HepG2 (cell line): ENCODE results near the gene CALHM5. TPM values are rescaled to one million over a fixed set of nuclear protein-coding genes. Genes with fewer than 3 reads are reported as not detected.

Experiments
- ATAC-seq: fragments of 200-7000 bp; cut with Tn5 transposase; 3 replicates; pipeline ENCODE4 v1.9.1; 2020; ENCODE audit warnings: mild to moderate bottlenecking, moderate library complexity
- BruUV-seq: library from RNA; stranded (reverse); fragments of 400-500 nt; replicated peaks from 2 replicates; lab custom pipeline; 2021; lab: Mats Ljungman, UMichigan
- CTCF ChIA-PET: fragments of 300-600 bp; formaldehyde crosslinking; extraction: SDS; loops from one replicate; lab custom pipeline; 2021; ENCODE audit warnings: low total read pairs, inconsistent platforms, low intra/inter-chr PET ratio; lab: Yijun Ruan, JAX
- POLR2A ChIA-PET: fragments of 350-600 bp; sonication (Branson Sonifier 250); formaldehyde crosslinking; loops from one replicate; lab custom pipeline; 2020; ENCODE audit warnings: antibody characterized with exemption, inconsistent platforms; lab: Yijun Ruan, JAX
- DNase-seq: peaks from one replicate; pipeline ENCODE4 v3.0.0-alpha.2; 2015; ENCODE audit warnings: low spot score
- FAIRE-seq: peaks from 3 replicates; lab custom pipeline; 2011; peaks lifted over from hg19 to GRCh38; lab: Jason Lieb, UNC
- H2AFZ ChIP-seq: one replicate; pipeline ENCODE4 v1.6.1; 2011; ENCODE audit warnings: low read length, inconsistent platforms
- H3K27ac ChIP-seq: fragments of 300-600 bp; 3 replicates; pipeline ENCODE4 v1.8.0; 2011; ENCODE audit warnings: mixed run types, mild to moderate bottlenecking, mixed read lengths, low read length, inconsistent platforms; ENCODE audit not compliant: insufficient read depth; ENCODE audit errors: extremely low read length
- H3K27me3 ChIP-seq, 2 experiments: fragments of 200-600 bp in 1 of 2; 2 replicates in 1 of 2; 3 replicates in 1 of 2; pipeline versions ENCODE4 v1.6.0 to v1.8.0; 2011; ENCODE audit warnings: low read length in 2 of 2, mild to moderate bottlenecking in 2 of 2, moderate library complexity in 2 of 2, inconsistent platforms in 1 of 2; ENCODE audit not compliant: insufficient read depth in 2 of 2, control insufficient read depth in 1 of 2
- H3K36me3 ChIP-seq, 2 experiments: fragments of 200-600 bp in 1 of 2; replicated peaks in 1 of 2; 2 replicates in 1 of 2; 3 replicates in 1 of 2; pipeline versions ENCODE4 v1.5.1 to v1.8.0; 2011; ENCODE audit warnings: low read length in 2 of 2, inconsistent platforms in 1 of 2; ENCODE audit not compliant: insufficient read depth in 2 of 2, control insufficient read depth in 1 of 2
- H3K4me1 ChIP-seq: 2 replicates; pipeline ENCODE4 v1.5.1; 2012; ENCODE audit warnings: low read length, inconsistent platforms; ENCODE audit not compliant: insufficient read depth
- H3K4me2 ChIP-seq: 2 replicates; pipeline ENCODE4 v1.6.0; 2011; ENCODE audit warnings: low read depth, low read length, inconsistent platforms
- H3K4me3 ChIP-seq, 3 experiments: fragments of 200-600 bp in 1 of 3; sonication (generic), shearing (Covaris generic) in 1 of 3; replicated peaks in 1 of 3; 2 replicates each; pipeline ENCODE4 v1.5.1; 2011 to 2016; ENCODE audit warnings: low read length in 3 of 3, inconsistent platforms in 2 of 3, low read depth in 2 of 3, mild to moderate bottlenecking in 2 of 3, control low read depth in 1 of 3, mixed read lengths in 1 of 3; ENCODE audit not compliant: insufficient read depth in 1 of 3
- H3K79me2 ChIP-seq: one replicate; pipeline ENCODE4 v1.6.1; 2011; ENCODE audit warnings: low read length, inconsistent platforms; ENCODE audit not compliant: insufficient read depth
- H3K9ac ChIP-seq: 2 replicates; pipeline ENCODE4 v1.6.0; 2011; ENCODE audit warnings: mild to moderate bottlenecking, low read depth, low read length, inconsistent platforms; ENCODE audit not compliant: insufficient read depth
- H3K9me3 ChIP-seq: 2 replicates; pipeline ENCODE4 v1.5.1; 2012; ENCODE audit warnings: mild to moderate bottlenecking, low read length
- H4K20me1 ChIP-seq: 2 replicates; pipeline ENCODE4 v1.6.0; 2011; ENCODE audit warnings: inconsistent platforms, mild to moderate bottlenecking, low read length, moderate library complexity; ENCODE audit not compliant: insufficient read depth
- FOSL1 ChIP-seq: sonication (generic); formaldehyde crosslinking; IDR thresholded peaks from 2 replicates; pipeline ENCODE4 v1.9.0; 2021; ENCODE audit warnings: missing genetic modification reagents, borderline replicate concordance
- FOXJ3 ChIP-seq: sonication (generic); formaldehyde crosslinking; IDR thresholded peaks from 2 replicates; pipeline ENCODE4 v1.4.0; 2020; ENCODE audit warnings: missing genetic modification reagents, mild to moderate bottlenecking, borderline replicate concordance
- HDAC1 ChIP-seq: sonication (generic); formaldehyde crosslinking; IDR thresholded peaks from 2 replicates; pipeline ENCODE4 v1.5.1; 2020; ENCODE audit warnings: mild to moderate bottlenecking, missing genetic modification reagents
- HOXA7 ChIP-seq: sonication (generic); formaldehyde crosslinking; IDR thresholded peaks from 2 replicates; pipeline ENCODE4 v1.8.1; 2022; ENCODE audit warnings: mild to moderate bottlenecking, missing genetic modification reagents, moderate library complexity
- REL ChIP-seq: sonication (generic); formaldehyde crosslinking; conservative IDR thresholded peaks from 2 replicates; pipeline ENCODE4 v1.8.0; 2022; ENCODE audit warnings: mild to moderate bottlenecking, missing genetic modification reagents, moderate library complexity
- SOX13 ChIP-seq, 3 experiments: fragments of 450-650 bp in 1 of 3; sonication (generic) in 1 of 3; formaldehyde crosslinking in 1 of 3; IDR thresholded peaks in 2 of 3; conservative IDR thresholded peaks in 1 of 3; 2 replicates each; pipeline versions ENCODE4 v1.5.0 to v1.6.1; 2016 to 2020; ENCODE audit warnings: antibody characterized with exemption in 1 of 3, mild to moderate bottlenecking in 1 of 3, missing compliant biosample characterization in 1 of 3, missing genetic modification reagents in 1 of 3, moderate library complexity in 1 of 3
- ZBTB1 ChIP-seq: sonication (generic); formaldehyde crosslinking; IDR thresholded peaks from 2 replicates; pipeline ENCODE4 v1.4.0; 2020; ENCODE audit warnings: missing genetic modification reagents, borderline replicate concordance
- ZNF326 ChIP-seq: sonication (generic); formaldehyde crosslinking; IDR thresholded peaks from 2 replicates; pipeline ENCODE4 v1.4.0; 2020; ENCODE audit warnings: missing genetic modification reagents, borderline replicate concordance
- ZNF792 ChIP-seq: IDR thresholded peaks from 2 replicates; pipeline ENCODE4 v1.6.1; 2016
- WGBS: methylation state at CpG from one replicate; pipeline ENCODE4 v1.1.6; 2017; ENCODE audit warnings: low lambda C conversion rate; 5-methylcytosine and 5-hydroxymethylcytosine counted together
- in situ Hi-C: cut with HindIII; loops from 2 replicates; pipeline ENCODE4 v1.10.0; 2017; ENCODE audit warnings: low pct_unique_long_range_greater_than_20kb; ENCODE audit not compliant: extremely low pct_ligation_motif_present
- intact Hi-C: fragments of 100-400 bp; cut with micrococcal nuclease; formaldehyde crosslinking; loops from one replicate; pipeline ENCODE4 v1.10.0; 2022; ENCODE audit not compliant: unreplicated experiment
- polyA plus RNA-seq, 8 experiments: library from polyadenylated mRNA; depleted of rRNA in 3 of 8; stranded (reverse) in 7 of 8; unstranded in 1 of 8; fragments of >200 nt; fragmentation: Illumina TruSeq in 4 of 8; extraction: Trizol in 4 of 8; gene quantifications; 2 replicates each; pipeline versions ENCODE4 v1.2.1 to v1.2.3, GENCODE V29; 2011 to 2016; ENCODE audit warnings: low read depth in 4 of 8, missing spikeins in 1 of 8, mixed read lengths in 1 of 8; ENCODE audit not compliant: insufficient read depth in 1 of 8
- total RNA-seq, 5 experiments: library from RNA; depleted of rRNA; stranded (reverse); fragments of >200 nt; fragmentation: Illumina TruSeq; extraction: Trizol; gene quantifications; 2 replicates each; pipeline ENCODE4 v1.2.3, GENCODE V29; 2016; ENCODE audit warnings: low read depth in 1 of 5
- TF ChIP-seq, protein P1 (sequence below): sonication (generic); formaldehyde crosslinking; IDR thresholded peaks from 2 replicates; pipeline ENCODE4 v1.5.1; 2020; ENCODE audit warnings: mild to moderate bottlenecking, missing genetic modification reagents, moderate library complexity
- TF ChIP-seq, protein P2 (sequence below): sonication (generic); formaldehyde crosslinking; IDR thresholded peaks from 2 replicates; pipeline ENCODE4 v1.8.1; 2023; ENCODE audit warnings: mild to moderate bottlenecking, moderate library complexity, missing genetic modification reagents

CALHM5 gene
- total and polyA plus RNA-seq, 2 of the 13 experiments (the other 11 are each of a cell fraction or from before 2014, with no cell fraction given) = not detected

DNA sequence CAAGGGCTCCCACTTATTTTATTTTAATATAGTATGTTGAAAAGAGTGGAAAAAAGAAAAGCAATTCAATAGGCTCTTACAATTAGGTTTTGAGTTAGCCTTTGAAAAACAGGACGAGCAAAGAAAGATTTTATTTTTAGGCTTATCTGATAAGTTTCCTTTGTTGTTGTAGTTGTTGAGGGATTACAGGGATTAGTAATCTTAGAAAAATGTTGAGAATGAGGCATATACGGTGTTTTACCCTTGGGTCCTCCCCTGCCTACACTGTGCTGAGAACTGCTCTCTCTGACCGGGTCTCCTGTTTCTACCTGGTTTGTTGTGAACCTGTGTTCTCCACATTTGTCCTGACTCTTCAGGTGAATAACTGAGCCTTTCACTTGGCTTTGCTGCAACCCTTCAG lies 17.3 kb downstream of the CALHM5 start:
- Histone ChIP-seq H3K9me3 (no peaks in the 10 kb centered on the region), H3K27ac (no peak overlapping the region), H3K4me1 (peaks cover 8% of the 10 kb centered on the region; the same call in 1 of the 2 replicates), H3K4me3 (no peak overlapping the region), H3K4me2 (no peak overlapping the region), H2AFZ (no peak overlapping the region), H3K36me3 (no peaks in the 10 kb centered on the region), H3K27me3 (peaks cover 0 to 6% of the 10 kb centered on the region in 2 experiments; a peak in 1 of 5 replicates), H3K9ac (no peak overlapping the region), H4K20me1 (no peaks in the 10 kb centered on the region), H3K79me2 (no peaks in the 10 kb centered on the region)
- FAIRE-seq (no peak), ATAC-seq (peak; percentile 58), DNase-seq (peak; percentile 20)
- POLR2A ChIA-PET = no interaction called here
- no TSS peak for BruUV-seq
- in situ Hi-C loops (no loop called here), intact Hi-C loops (no loop called here)
- WGBS = 4% methylated on average over 3 of the region's 3 CpGs
- CTCF ChIA-PET = no interaction called here
- TF ChIP-seq HDAC1 (CRISPR knock-in tag) = no peak
- no peak for TF ChIP-seq SOX13 (IDR thresholded peaks at IDR 0.05)
- TF ChIP-seq SOX13 (CRISPR knock-in tag; conservative IDR thresholded peaks at IDR 0.05 in 1 of 2, IDR thresholded peaks at IDR 0.05 in 1 of 2) = peak in 1 of 2 experiments; percentile 59; a peak in 1 of 4 replicates
- TF ChIP-seq HOXA7 (CRISPR knock-in tag) = no peak
- 0 out of 2 replicates have a peak, but pooled peaks have one; percentile 26 for TF ChIP-seq FOSL1 (CRISPR knock-in tag)

DNA sequence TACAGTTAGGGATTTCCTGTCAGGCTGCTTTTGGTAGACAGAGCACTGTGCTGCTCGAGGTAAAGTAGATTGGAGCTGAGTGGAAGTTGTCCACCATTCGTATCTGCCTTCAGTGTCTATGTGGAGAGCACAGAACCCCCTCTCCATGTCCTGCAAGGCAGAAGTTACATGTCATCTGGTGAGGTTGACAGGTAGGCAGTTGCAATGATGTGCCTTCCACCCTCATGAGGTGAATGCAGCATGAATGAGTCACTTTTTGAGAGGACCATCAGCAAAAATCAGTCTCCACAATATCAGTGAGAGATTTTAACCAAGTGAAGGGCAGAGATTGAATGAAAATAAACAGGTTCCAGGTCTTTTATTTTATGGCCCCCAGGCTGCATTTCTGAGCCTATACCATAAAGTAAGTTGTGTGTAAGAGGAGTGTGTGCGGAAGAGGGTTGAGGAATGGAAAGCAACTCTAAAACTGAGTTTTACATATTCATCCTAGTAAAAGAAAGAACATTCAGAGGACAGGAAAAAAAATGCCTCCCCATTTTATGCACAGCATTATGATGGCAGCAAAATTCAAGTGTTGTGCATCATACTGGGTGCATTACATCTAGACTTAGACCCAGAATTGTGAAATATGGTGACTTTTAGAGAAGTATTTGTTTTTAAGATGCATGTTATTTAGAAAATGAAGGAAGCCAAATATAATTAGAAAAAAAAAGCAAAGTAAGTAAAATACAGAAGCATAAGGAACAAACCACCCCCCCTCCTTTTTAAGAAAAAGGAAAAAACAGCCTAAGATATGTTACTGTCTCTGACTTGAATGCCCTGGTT lies 18.2 kb downstream of the CALHM5 start:
- no peak overlapping the region for H3K9ac ChIP-seq
- H3K27ac ChIP-seq = no peak overlapping the region
- no peaks in the 10 kb centered on the region for H3K9me3 ChIP-seq
- no peak overlapping the region for H3K4me2 ChIP-seq
- peaks cover 0 to 9% of the 10 kb centered on the region in 2 experiments; a peak in 1 of 5 replicates for H3K27me3 ChIP-seq
- H3K36me3 ChIP-seq = no peaks in the 10 kb centered on the region
- DNase-seq (no peak), ATAC-seq (no peak), FAIRE-seq (no peak)
- H3K4me1 ChIP-seq = peaks cover 8% of the 10 kb centered on the region; the same call in 1 of the 2 replicates
- no peaks in the 10 kb centered on the region for H3K79me2 ChIP-seq
- H4K20me1 ChIP-seq = no peaks in the 10 kb centered on the region
- WGBS = 29% methylated on average over 3 of the region's 3 CpGs
- in situ Hi-C loops = loop anchor here (10.0 kb wide), 1 partner anchor 245 kb away; no protein-coding TSS in a partner anchor
- no peak overlapping the region for H2AFZ ChIP-seq
- ChIA-PET CTCF (no interaction called here), POLR2A (no interaction called here)
- no peak overlapping the region for H3K4me3 ChIP-seq
- intact Hi-C loops = loop anchor here (10.0 kb wide), 1 partner anchor 315 kb away; no protein-coding TSS in a partner anchor
- no TSS peak for BruUV-seq
- TF ChIP-seq FOXJ3 (CRISPR knock-in tag) (no peak), ZBTB1 (CRISPR knock-in tag) (no peak), REL (CRISPR knock-in tag) (no peak), ZNF326 (no peak), ZNF792 (no peak)
- TF ChIP-seq, protein P1, sequence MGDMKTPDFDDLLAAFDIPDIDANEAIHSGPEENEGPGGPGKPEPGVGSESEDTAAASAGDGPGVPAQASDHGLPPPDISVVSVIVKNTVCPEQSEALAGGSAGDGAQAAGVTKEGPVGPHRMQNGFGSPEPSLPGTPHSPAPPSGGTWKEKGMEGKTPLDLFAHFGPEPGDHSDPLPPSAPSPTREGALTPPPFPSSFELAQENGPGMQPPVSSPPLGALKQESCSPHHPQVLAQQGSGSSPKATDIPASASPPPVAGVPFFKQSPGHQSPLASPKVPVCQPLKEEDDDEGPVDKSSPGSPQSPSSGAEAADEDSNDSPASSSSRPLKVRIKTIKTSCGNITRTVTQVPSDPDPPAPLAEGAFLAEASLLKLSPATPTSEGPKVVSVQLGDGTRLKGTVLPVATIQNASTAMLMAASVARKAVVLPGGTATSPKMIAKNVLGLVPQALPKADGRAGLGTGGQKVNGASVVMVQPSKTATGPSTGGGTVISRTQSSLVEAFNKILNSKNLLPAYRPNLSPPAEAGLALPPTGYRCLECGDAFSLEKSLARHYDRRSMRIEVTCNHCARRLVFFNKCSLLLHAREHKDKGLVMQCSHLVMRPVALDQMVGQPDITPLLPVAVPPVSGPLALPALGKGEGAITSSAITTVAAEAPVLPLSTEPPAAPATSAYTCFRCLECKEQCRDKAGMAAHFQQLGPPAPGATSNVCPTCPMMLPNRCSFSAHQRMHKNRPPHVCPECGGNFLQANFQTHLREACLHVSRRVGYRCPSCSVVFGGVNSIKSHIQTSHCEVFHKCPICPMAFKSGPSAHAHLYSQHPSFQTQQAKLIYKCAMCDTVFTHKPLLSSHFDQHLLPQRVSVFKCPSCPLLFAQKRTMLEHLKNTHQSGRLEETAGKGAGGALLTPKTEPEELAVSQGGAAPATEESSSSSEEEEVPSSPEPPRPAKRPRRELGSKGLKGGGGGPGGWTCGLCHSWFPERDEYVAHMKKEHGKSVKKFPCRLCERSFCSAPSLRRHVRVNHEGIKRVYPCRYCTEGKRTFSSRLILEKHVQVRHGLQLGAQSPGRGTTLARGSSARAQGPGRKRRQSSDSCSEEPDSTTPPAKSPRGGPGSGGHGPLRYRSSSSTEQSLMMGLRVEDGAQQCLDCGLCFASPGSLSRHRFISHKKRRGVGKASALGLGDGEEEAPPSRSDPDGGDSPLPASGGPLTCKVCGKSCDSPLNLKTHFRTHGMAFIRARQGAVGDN (CRISPR knock-in tag) = no peak
- TF ChIP-seq, protein P2, sequence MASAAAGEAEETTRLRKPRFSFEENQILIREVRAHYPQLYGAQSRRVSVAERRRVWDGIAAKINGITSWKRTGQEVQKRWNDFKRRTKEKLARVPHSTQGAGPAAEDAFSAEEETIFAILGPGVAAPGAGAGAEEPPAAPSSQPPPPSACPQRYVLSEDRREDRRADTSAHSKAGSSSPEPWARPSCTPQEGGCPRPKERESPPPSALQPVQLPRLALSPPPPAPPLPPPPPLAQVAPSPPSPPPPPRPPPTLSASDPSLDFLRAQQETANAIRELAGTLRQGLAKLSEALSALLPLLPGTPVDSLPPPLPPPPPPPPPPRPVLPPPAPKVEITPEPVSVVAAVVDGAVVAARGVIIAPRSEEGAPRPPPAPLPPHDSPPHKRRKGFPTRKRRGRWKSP (CRISPR knock-in tag) = no peak
